ENCODE measurements around the gene GMDS. TPM values are rescaled to one million over a fixed set of nuclear protein-coding genes. Genes with fewer than 3 reads are reported as not detected.

Gene GMDS
- polyA plus RNA-seq, 1 donor (not counting 4 experiments of a cell fraction or from before 2014, with no cell fraction given): 22.1 TPM

- H3K4me2 ChIP-seq (ENCODE audit: control insufficient read depth, extremely low read depth, insufficient read depth, low read depth, low read length): no peak overlapping the region
- FAIRE-seq: no peak
- H3K4me1 ChIP-seq (ENCODE audit: control insufficient read depth, extremely low read depth, insufficient read depth, low read length): peaks cover 9% of the 10 kb centered on the region
- no peak overlapping the region for H3K9ac ChIP-seq (ENCODE audit: control insufficient read depth, extremely low read depth, insufficient read depth, low read length)
- no peaks in the 10 kb centered on the region for H3K79me2 ChIP-seq (ENCODE audit: control insufficient read depth, insufficient read depth, low read length)
- peaks cover 47% of the 10 kb centered on the region for H3K27me3 ChIP-seq (ENCODE audit: control insufficient read depth, extremely low read depth, insufficient read depth, low read length)
- DNase-seq (ENCODE audit: low read depth, low spot score): no peak
- H3K27ac ChIP-seq (ENCODE audit: control insufficient read depth, insufficient read depth, low read length): no peak overlapping the region
- H2AFZ ChIP-seq (ENCODE audit: control insufficient read depth, low read length): no peak overlapping the region
- no peak for TF ChIP-seq CTCF (optimal IDR thresholded peaks at IDR 0.05 in 1 of 3, IDR thresholded peaks at IDR 0.05 in 1 of 3, conservative IDR thresholded peaks at IDR 0.05 in 1 of 3; ENCODE audit: extremely low read depth in 1 of 3, insufficient read depth in 2 of 3, low read length in 3 of 3)
- no peak for TF ChIP-seq EZH2 (IDR thresholded peaks at IDR 0.05; ENCODE audit: low read length)
- H3K9me1 ChIP-seq (ENCODE audit: control insufficient read depth, extremely low read depth, insufficient read depth, low read length): no peaks in the 10 kb centered on the region
- no peaks in the 10 kb centered on the region for H3K9me3 ChIP-seq (ENCODE audit: control insufficient read depth, low read depth, low read length)
- no peaks in the 10 kb centered on the region for H3K36me3 ChIP-seq (ENCODE audit: control insufficient read depth in 2 of 2, extremely low read depth in 1 of 2, insufficient read depth in 2 of 2, low read length in 2 of 2)
- dilution Hi-C loops (cut with MboI; ENCODE audit: extremely low pct_ligation_motif_present, low sequenced_read_pairs): no loop called here
- no peaks in the 10 kb centered on the region for H4K20me1 ChIP-seq (ENCODE audit: control insufficient read depth, extremely low read depth, insufficient read depth, low read length)
- H3K4me3 ChIP-seq (ENCODE audit: control insufficient read depth in 2 of 3, extremely low read depth in 1 of 3, insufficient read depth in 2 of 3, low read depth in 1 of 3, low read length in 3 of 3): no peak overlapping the region
Measured at GRCh38 chr6:1593958-1594314, 651.5 kb downstream of the GMDS start.

GRCh38 chr6:1593286-1593957 lies 652.0 kb downstream of the GMDS start:
- Histone ChIP-seq H3K9me3 (ENCODE audit: control insufficient read depth, low read depth, low read length) (no peaks in the 10 kb centered on the region), H3K9ac (ENCODE audit: control insufficient read depth, extremely low read depth, insufficient read depth, low read length) (no peak overlapping the region), H3K27me3 (ENCODE audit: control insufficient read depth, extremely low read depth, insufficient read depth, low read length) (peaks cover 47% of the 10 kb centered on the region), H2AFZ (ENCODE audit: control insufficient read depth, low read length) (no peak overlapping the region), H3K4me3 (ENCODE audit: control insufficient read depth in 2 of 3, extremely low read depth in 1 of 3, insufficient read depth in 2 of 3, low read depth in 1 of 3, low read length in 3 of 3) (no peak overlapping the region), H3K79me2 (ENCODE audit: control insufficient read depth, insufficient read depth, low read length) (no peaks in the 10 kb centered on the region), H3K27ac (ENCODE audit: control insufficient read depth, insufficient read depth, low read length) (no peak overlapping the region), H3K36me3 (ENCODE audit: control insufficient read depth in 2 of 2, extremely low read depth in 1 of 2, insufficient read depth in 2 of 2, low read length in 2 of 2) (no peaks in the 10 kb centered on the region), H4K20me1 (ENCODE audit: control insufficient read depth, extremely low read depth, insufficient read depth, low read length) (no peaks in the 10 kb centered on the region), H3K9me1 (ENCODE audit: control insufficient read depth, extremely low read depth, insufficient read depth, low read length) (no peaks in the 10 kb centered on the region), H3K4me2 (ENCODE audit: control insufficient read depth, extremely low read depth, insufficient read depth, low read depth, low read length) (no peak overlapping the region), H3K4me1 (ENCODE audit: control insufficient read depth, extremely low read depth, insufficient read depth, low read length) (peaks cover 9% of the 10 kb centered on the region)
- no peak for FAIRE-seq
- TF ChIP-seq EZH2 (IDR thresholded peaks at IDR 0.05; ENCODE audit: low read length) (no peak), CTCF (optimal IDR thresholded peaks at IDR 0.05 in 1 of 3, IDR thresholded peaks at IDR 0.05 in 1 of 3, conservative IDR thresholded peaks at IDR 0.05 in 1 of 3; ENCODE audit: extremely low read depth in 1 of 3, insufficient read depth in 2 of 3, low read length in 3 of 3) (no peak)
- dilution Hi-C loops (cut with MboI; ENCODE audit: extremely low pct_ligation_motif_present, low sequenced_read_pairs): no loop called here
- no peak for DNase-seq (ENCODE audit: low read depth, low spot score)

Data from keratinocyte (primary cell).